Stimulated activated CD8-positive, alpha-beta memory T cell treated with anti-CD3 and anti-CD28 coated beads, Interleukin-12 subunit alpha, Interleukin-12 subunit beta, amount 100 ng/mL, for 4 hours (primary cell): Measurements from ENCODE around the gene CEP43.

Experiments used
- DNase-seq: peaks from one replicate; pipeline ENCODE4 v3.0.0-alpha.2; 2020; ENCODE audit warnings: low read depth

CEP43 gene

DNA sequence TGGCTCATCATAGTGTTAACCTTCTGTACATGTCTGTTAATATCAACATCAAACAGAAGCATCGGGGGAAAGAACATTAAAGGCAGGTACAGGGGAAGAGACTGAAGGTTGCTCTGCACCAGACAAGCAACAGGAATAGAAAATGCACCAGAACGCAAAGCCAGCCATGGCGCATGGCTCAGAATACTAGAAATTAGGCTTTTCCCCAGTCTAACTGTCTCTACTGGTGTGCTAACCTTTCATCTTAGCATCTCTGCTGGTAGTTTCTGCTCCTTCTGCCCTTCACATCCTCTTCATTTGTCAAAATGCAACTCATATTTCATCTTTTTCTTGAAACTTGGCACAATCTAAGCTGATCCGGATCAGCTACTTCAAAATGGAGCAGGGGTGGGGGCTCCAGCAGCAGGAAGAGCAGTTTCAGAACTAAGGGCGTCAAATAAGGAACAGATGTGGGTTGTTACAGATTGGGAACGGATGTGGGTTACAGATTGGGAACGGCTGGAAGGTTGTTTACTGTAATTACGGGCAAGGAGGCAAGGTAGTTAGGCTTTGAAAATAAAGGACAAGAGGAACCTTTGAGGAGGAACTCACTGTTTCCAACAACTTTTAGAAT is 29.7 kb upstream of the CEP43 start:
- no peak for DNase-seq

- no peak for DNase-seq
These were observed 29.1 kb upstream of the CEP43 start for GRCh38 chr6:166970091-166970490.

DNA sequence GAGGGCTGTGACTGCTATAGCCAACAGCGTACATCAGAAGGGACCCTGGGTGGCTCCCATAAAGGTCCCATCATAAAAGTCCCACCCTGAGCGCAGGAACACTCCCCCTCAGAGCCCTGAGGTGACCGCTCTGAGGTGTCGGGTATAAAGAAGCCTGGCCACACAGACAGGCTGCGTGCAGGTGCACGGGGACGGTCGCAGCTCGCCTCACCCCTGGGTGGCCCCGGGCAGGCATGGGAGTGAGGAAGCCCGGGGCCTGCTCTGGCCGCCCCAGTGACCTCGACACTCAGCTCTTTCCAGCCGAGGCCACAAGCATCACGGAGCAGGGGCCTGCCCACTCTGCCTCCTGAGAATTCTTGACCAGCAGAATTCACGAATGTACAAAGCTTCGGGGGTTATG is 28.4 kb upstream of the CEP43 start:
- no peak for DNase-seq

DNA sequence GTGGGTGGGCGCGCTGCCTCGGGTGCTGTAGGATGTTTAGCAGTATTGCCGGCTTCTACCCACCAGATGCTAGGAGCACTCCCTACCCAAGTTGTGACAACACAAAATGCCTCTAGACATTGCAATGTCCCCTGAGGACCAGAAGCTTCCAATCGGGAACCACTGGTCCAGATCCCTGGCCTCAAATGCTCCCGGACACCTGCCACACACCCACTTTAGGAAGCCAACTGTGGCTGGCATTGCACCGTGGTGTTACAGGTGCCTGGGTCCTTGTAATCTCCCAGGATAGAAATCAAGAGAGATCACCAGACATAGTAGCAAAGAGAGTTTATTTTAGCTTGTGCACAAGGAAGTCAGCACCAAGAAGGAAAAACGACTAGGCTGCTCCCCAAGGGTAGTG is 27.9 kb upstream of the CEP43 start:
- DNase-seq = no peak

DNA sequence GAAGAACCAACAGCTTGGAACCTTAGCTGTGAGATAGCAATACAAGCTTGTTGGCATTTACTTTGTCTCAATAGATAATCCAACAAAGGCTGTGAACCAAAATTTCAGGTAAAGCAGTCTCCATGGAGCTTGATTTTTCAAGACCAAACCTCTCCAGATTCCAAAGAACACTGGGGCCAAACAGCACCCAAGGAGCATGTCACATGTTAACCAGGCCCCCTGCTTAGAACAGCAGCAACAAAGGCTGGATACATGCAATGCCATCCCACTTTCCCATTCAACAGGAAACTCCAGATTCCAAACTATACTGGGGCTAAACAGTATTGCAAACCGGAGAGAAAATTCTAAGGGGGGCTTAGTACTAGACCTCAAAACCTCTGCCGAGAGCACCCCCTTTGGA is 27.1 kb upstream of the CEP43 start:
- DNase-seq = no peak

DNA sequence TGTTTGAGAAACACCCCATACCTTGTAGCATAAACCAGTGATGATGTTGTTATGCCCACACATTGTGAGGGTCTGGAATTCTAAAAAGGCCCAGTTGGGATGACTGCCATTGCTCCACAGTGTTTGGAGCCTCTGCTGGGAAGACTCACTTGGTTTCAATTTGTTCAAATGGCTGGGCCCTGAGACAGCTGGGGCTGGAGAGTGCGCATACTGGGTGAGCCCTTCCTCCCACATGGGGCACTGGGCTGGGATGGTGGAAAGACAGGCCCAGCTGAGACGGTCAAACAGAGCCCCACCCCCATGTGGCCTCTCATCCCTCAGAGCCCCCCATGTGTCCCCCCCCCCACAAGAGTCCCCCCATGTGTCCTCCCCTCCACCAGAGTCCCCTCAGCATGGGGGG is 22.6 kb upstream of the CEP43 start:
- no peak for DNase-seq

GRCh38 chr6:166977621-166978525 is 21.3 kb upstream of the CEP43 start:
- no peak for DNase-seq

DNA sequence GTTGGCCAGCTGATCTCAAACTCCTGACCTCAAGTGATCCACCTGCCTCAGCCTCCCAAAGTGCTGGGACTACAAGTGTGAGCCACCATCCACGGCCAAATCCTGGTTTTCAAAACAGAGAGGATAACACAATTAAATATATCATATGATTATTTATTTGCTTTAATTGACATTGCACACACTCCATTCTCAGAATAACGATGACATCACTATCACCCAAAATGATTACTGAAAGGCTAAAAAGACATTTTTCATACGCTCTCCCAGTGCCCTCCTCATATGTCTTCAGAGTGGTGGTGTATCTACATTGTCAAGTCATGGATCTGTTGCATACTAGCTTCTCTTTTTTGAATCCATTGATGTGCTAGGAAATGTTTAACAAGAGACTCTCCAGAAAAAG is 18.5 kb upstream of the CEP43 start:
- DNase-seq = no peak

DNA sequence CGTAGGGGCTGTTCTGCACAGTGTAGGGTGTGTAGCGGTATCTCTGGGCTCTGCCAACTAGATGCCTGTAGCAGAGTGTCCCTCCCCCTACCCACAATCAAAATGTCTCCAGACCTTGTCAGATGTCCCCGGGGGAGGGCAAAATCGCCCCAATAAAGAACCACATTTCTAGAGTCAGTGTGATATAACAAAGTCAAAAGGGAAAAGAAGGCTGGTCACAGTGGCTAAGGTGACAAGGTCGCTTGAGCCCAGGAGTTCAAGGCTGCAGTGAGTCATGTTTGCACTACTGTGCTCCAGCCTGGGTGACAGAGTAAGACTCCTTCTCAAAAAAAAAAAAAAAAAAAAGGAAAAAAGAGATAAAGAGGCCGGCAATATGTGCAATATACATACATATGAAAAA is 11.7 kb upstream of the CEP43 start:
- DNase-seq = no peak

DNA sequence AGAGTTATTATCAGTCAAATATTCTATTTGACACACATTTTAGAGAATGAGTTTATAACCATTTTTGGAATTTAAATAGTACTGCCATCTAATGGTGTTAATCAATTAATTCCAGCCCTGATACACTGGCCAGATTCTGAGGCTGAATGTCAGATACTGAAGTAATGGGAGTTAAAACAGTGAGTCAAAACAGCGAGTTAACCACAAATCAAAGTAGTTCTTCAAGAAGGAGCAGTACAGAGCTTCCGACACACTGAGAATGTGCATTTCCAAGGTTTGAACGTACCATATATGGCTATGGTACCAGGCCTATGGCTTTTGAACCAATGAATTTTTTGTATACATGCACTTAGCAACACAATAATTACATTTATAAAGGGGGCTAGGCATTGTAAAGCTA is 11.3 kb upstream of the CEP43 start:
- DNase-seq = no peak

GRCh38 chr6:166988674-166989201 is 10.5 kb upstream of the CEP43 start:
- no peak for DNase-seq

GRCh38 chr6:166989427-166990032 is 9.7 kb upstream of the CEP43 start:
- DNase-seq = no peak

GRCh38 chr6:166996406-166996805 is 2.8 kb upstream of the CEP43 start:
- no peak for DNase-seq

DNA sequence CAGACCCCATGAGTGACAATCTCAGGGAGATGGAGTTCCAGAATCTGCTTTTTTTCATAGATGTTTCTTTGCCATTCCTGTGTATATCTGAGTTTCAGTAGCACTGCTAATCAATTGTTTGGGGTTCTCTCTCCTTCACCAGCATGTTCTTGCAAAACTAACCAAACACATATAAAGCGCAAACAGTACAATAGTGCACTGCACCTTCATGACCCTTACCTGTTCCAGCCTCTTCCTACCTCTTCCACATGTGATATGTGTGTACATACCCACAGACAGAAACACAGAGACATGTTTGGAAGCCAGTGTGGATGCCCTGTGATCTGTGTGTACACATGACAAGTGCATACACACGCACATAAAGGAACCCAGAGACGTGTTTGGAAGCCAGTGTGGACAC is 1.8 kb upstream of the CEP43 start:
- no peak for DNase-seq

DNA sequence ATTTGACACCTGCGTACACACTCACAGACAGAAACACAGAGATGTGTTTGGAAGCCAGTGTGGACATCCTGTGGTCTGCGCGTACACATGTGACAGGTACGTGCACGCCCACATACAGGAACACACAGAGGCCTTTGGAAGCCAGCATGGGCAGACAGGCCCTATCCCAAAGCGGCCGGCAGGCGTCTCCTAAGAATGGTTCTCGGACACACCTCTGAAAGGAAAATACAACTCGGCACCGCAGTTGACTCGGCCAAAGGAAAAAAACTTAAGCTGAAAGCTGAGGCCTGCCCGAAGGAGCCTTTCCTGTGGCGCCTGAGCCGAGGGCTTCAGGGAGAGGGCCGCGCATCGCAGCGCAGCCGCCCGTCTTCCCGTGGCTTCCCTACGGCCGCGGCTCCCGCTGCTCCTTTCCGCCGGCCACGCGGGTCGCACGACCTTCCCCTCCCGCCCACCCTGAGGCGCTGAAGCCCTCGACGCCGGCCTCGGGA is 1.4 kb upstream of the CEP43 start:
- peak; percentile 7 for DNase-seq

DNA sequence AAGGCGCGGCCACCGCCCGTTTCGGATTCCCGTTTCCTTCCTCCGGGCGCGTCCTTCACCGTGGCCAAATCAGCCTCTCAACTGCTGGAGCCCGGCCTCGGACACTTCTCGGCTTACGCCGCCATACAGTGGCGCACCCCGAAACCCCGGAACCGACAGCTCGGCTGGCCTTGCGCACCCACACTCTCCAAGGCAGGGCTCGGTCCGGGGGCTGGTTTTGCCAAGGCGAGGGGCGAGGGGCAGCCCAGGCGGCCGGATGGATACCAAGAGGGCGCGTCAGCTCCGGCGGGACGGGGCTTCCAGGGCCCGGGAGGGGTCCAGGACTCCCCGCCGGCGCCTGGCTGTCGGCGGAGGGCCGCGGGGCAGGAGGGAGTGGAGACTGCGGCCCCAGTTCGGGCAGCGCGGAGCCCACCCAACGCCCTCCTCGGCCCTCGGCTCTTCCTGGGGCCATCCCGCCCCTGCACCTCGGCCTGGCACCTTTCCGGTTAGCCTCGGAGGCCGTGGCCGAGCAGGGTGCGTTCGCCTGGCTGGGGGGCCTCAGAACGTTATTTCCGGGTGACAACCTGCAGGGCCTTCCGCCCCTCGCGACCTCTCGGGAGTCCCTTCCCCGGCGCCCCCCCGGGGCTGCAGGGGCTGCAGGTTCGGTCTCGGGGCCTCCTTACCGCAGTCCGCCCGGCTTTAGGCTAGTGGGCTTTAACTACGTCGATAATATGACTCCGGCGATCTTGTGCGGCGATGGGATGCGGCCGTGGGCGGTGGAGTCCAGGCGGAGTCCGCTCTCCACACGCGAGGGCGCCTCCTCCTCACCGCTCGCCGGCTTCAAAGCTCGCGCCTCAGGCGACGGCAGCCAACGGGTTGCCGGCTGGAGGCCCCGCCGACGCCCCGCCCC is 697 bp upstream of the CEP43 start:
- no peak for DNase-seq

- no peak for DNase-seq
These were observed 672 bp downstream of the CEP43 start for GRCh38 chr6:166999884-167000253.

- DNase-seq = no peak
These were observed 1.6 kb downstream of the CEP43 start for GRCh38 chr6:167000759-167001158.

GRCh38 chr6:167005350-167006159 is 6.4 kb downstream of the CEP43 start:
- DNase-seq = no peak

GRCh38 chr6:167007985-167008384 is 8.8 kb downstream of the CEP43 start:
- no peak for DNase-seq

DNA sequence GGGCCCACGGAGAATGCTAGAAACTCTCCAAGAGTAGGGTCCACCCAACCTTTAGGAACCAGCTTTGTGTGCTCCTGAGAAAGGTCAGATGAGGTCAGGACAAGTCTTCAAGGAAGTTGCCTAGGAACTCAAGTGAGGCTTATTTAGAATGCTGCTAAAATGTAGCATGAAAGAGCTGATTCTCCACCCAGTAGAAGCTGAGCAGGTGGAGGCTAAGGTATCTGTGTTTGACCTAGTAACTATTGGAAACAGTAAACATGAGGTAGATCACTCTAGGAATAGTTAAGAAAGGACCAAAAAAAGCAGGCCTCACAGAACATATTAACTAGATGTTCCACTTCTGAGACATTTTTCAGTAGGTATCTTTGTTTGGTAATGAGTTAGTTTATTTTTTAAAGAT is 13.9 kb downstream of the CEP43 start:
- no peak for DNase-seq
